PC-3 (cell line): ENCODE measurements around the gene CCR7. TPM values are rescaled to one million over a fixed set of nuclear protein-coding genes. Genes with fewer than 3 reads are reported as not detected.

Source experiments
- ATAC-seq: fragments of 200-7000 bp; cut with Tn5 transposase; 2 replicates; pipeline ENCODE4 v1.9.1; 2020; ENCODE audit warnings: mild to moderate bottlenecking, moderate library complexity
- BruUV-seq: library from RNA; stranded (reverse); fragments of 400-500 nt; replicated peaks from 2 replicates; lab custom pipeline; 2021; lab: Mats Ljungman, UMichigan
- CTCF ChIA-PET: fragments of 300-600 bp; sonication (Branson Sonifier 250); formaldehyde crosslinking; loops from one replicate; lab custom pipeline; 2022; ENCODE audit warnings: antibody characterized with exemption; lab: Charles Lee
- POLR2A ChIA-PET: fragments of 300-600 bp; sonication (Branson Sonifier 250); formaldehyde crosslinking; loops from one replicate; lab custom pipeline; 2022; ENCODE audit warnings: antibody characterized with exemption; ENCODE audit not compliant: unreplicated experiment; lab: Charles Lee
- DNase-seq: peaks from one replicate; pipeline ENCODE4 v3.0.0-alpha.2; 2015
- H2AFZ ChIP-seq: fragments of 300-600 bp; sonication (generic); 2 replicates; pipeline ENCODE4 v1.6.0; 2016; ENCODE audit warnings: antibody characterized with exemption, low read length
- H3F3A ChIP-seq: fragments of 300-600 bp; sonication (generic); one replicate; pipeline ENCODE4 v1.6.0; 2017; ENCODE audit warnings: antibody characterized with exemption, low read length, control low read depth, mild to moderate bottlenecking; ENCODE audit not compliant: unreplicated experiment
- H3K27ac ChIP-seq: fragments of 300-600 bp; sonication (generic); 2 replicates; pipeline ENCODE4 v1.5.1; 2016; ENCODE audit warnings: mild to moderate bottlenecking, low read length
- H3K27me3 ChIP-seq: fragments of 300-600 bp; sonication (generic); 2 replicates; pipeline ENCODE4 v1.6.1; 2016; ENCODE audit warnings: low read length, mixed read lengths
- H3K36me3 ChIP-seq: fragments of 300-600 bp; sonication (generic); 2 replicates; pipeline ENCODE4 v1.6.1; 2016; ENCODE audit warnings: low read depth, mixed run types, low read length, mixed read lengths
- H3K4me1 ChIP-seq: fragments of 300-600 bp; sonication (generic); 2 replicates; pipeline ENCODE4 v1.5.1; 2016; ENCODE audit warnings: low read length; ENCODE audit not compliant: insufficient read depth
- H3K4me2 ChIP-seq: fragments of 300-600 bp; sonication (generic); 2 replicates; pipeline ENCODE4 v1.6.0; 2016; ENCODE audit warnings: low read length
- H3K4me3 ChIP-seq: fragments of 300-600 bp; sonication (generic); 2 replicates; pipeline ENCODE4 v1.5.1; 2016; ENCODE audit warnings: mild to moderate bottlenecking, low read length, mixed read lengths
- H3K79me2 ChIP-seq: fragments of 300-600 bp; sonication (generic); 2 replicates; pipeline ENCODE4 v1.6.1; 2017; ENCODE audit warnings: low read length, mixed read lengths
- H3K9ac ChIP-seq: fragments of 300-600 bp; sonication (generic); 2 replicates; pipeline ENCODE4 v1.6.0; 2016; ENCODE audit warnings: mild to moderate bottlenecking, low read length
- H3K9me2 ChIP-seq: fragments of 300-600 bp; sonication (generic); replicated peaks from 2 replicates; pipeline ENCODE4 v1.6.1; 2016; ENCODE audit warnings: mixed run types, low read length, mixed read lengths
- H3K9me3 ChIP-seq: fragments of 300-600 bp; sonication (generic); 2 replicates; pipeline ENCODE4 v1.6.1; 2016; ENCODE audit warnings: low read length, mixed read lengths
- H4K20me1 ChIP-seq: fragments of 300-600 bp; sonication (generic); 2 replicates; pipeline ENCODE4 v1.6.1; 2016; ENCODE audit warnings: low read length, mixed read lengths
- CTCF ChIP-seq: fragments of 300-600 bp; sonication (generic); conservative IDR thresholded peaks from 2 replicates; pipeline ENCODE4 v1.5.1; 2017; ENCODE audit warnings: antibody characterized with exemption, low read depth, mild to moderate bottlenecking, low read length
- EZH2 ChIP-seq: fragments of 300-600 bp; sonication (generic); IDR thresholded peaks from one replicate; pipeline ENCODE4 v1.6.1; 2017; ENCODE audit warnings: antibody characterized with exemption, mild to moderate bottlenecking, low read length; ENCODE audit not compliant: unreplicated experiment
- EZH2phosphoT487 ChIP-seq: fragments of 300-600 bp; sonication (generic); IDR thresholded peaks from 2 replicates; pipeline ENCODE4 v1.6.1; 2018; ENCODE audit warnings: mild to moderate bottlenecking, antibody characterized with exemption, low read length, borderline replicate concordance
- intact Hi-C: fragments of 100-400 bp; cut with micrococcal nuclease; formaldehyde crosslinking; loops from 2 replicates; pipeline ENCODE4 v1.9.0; 2023
- total RNA-seq: library from RNA; depleted of rRNA; stranded (reverse); fragments of >200 nt; gene quantifications from 2 replicates; pipeline ENCODE4 v1.2.3, GENCODE V29; 2014

Gene CCR7
- total RNA-seq, 1 experiment from 2014 or later: not detected

- no TSS peak for BruUV-seq
- intact Hi-C loops: no loop called here
- no peak overlapping the region for H3K4me2 ChIP-seq
Observed at GRCh38 chr17:40553694-40554534, 11.4 kb downstream of the CCR7 start.

GRCh38 chr17:40552806-40553693 lies 12.2 kb downstream of the CCR7 start:
- Histone ChIP-seq H3K79me2 (no peaks in the 10 kb centered on the region), H2AFZ (no peak overlapping the region), H3K4me1 (peaks cover 32% of the 10 kb centered on the region), H3K27ac (no peak overlapping the region), H3K9me3 (no peaks in the 10 kb centered on the region), H3K4me3 (no peak overlapping the region), H3K27me3 (no peaks in the 10 kb centered on the region), H3K9ac (no peak overlapping the region), H3K9me2 (no peaks in the 10 kb centered on the region), H3F3A (no peaks in the 10 kb centered on the region), H3K36me3 (no peaks in the 10 kb centered on the region), H4K20me1 (no peaks in the 10 kb centered on the region), H3K4me2 (no peak overlapping the region)
- DNase-seq: no peak
- BruUV-seq: no TSS peak
- ChIA-PET CTCF (no interaction called here), POLR2A (no interaction called here)
- TF ChIP-seq EZH2 (no peak), CTCF (no peak), EZH2phosphoT487 (no peak)
- ATAC-seq: no peak
- intact Hi-C loops: no loop called here

More at GRCh38 chr17:40553694-40554534, 11.4 kb downstream of the CCR7 start:
- POLR2A ChIA-PET: no interaction called here
- H3K36me3 ChIP-seq: no peaks in the 10 kb centered on the region
- H3K9me2 ChIP-seq: no peaks in the 10 kb centered on the region
- no peaks in the 10 kb centered on the region for H3K27me3 ChIP-seq
- CTCF ChIA-PET: no interaction called here
- TF ChIP-seq EZH2phosphoT487 (no peak), EZH2 (no peak), CTCF (no peak)
- no peak overlapping the region for H3K4me3 ChIP-seq
- no peak for DNase-seq
- ATAC-seq: no peak
- no peak overlapping the region for H3K9ac ChIP-seq
- no peaks in the 10 kb centered on the region for H3K79me2 ChIP-seq
- no peak overlapping the region for H3K27ac ChIP-seq
- no peak overlapping the region for H2AFZ ChIP-seq
- H3F3A ChIP-seq: no peaks in the 10 kb centered on the region
- H3K9me3 ChIP-seq: no peaks in the 10 kb centered on the region
- H3K4me1 ChIP-seq: peaks cover 29% of the 10 kb centered on the region
- H4K20me1 ChIP-seq: no peaks in the 10 kb centered on the region
